Measurements from ENCODE around the gene GIMAP1.
"Not testable (repeated sequence)": the region's sequence is repeated elsewhere in the genome, so short reads cannot be mapped to it uniquely, and the experiment has no call there.

The GIMAP1 gene

GRCh38 chr7:150716368-150716767 lies at the start of gene GIMAP1:
Gene GIMAP1 (plus strand): TSS chr7:150716613. CDS start chr7:150719048, 2,435 bp downstream.
- DNase-seq (ENCODE audit: low spot score) = no peak

GRCh38 chr7:150668472-150668911 lies 47.9 kb upstream of the GIMAP1 start:
- no peak for DNase-seq (ENCODE audit: low spot score)

GRCh38 chr7:150668977-150669376 lies 47.4 kb upstream of the GIMAP1 start:
- no peak for DNase-seq (ENCODE audit: low spot score)

GRCh38 chr7:150671798-150672585 lies 44.4 kb upstream of the GIMAP1 start:
- not testable (repeated sequence) for DNase-seq (ENCODE audit: low spot score)

- DNase-seq (ENCODE audit: low spot score) = no peak
Observed at GRCh38 chr7:150675714-150676113, 40.7 kb upstream of the GIMAP1 start.

- not testable (repeated sequence) for DNase-seq (ENCODE audit: low spot score)
Observed at GRCh38 chr7:150676276-150676675, 40.1 kb upstream of the GIMAP1 start.

GRCh38 chr7:150676854-150677253 lies 39.6 kb upstream of the GIMAP1 start:
- DNase-seq (ENCODE audit: low spot score) = not testable (repeated sequence)

- DNase-seq (ENCODE audit: low spot score) = not testable (repeated sequence)
Observed at GRCh38 chr7:150678601-150679000, 37.8 kb upstream of the GIMAP1 start.

GRCh38 chr7:150680364-150680763 lies 36.0 kb upstream of the GIMAP1 start:
- not testable (repeated sequence) for DNase-seq (ENCODE audit: low spot score)

- DNase-seq (ENCODE audit: low spot score) = no peak
Observed at GRCh38 chr7:150685219-150686029, 31.0 kb upstream of the GIMAP1 start, which contains the start of gene GIMAP2. Gene GIMAP2 (plus strand): TSS chr7:150685706. CDS start chr7:150687060, 1,354 bp downstream.

- no peak for DNase-seq (ENCODE audit: low spot score)
Observed at GRCh38 chr7:150686030-150686631, 30.3 kb upstream of the GIMAP1 start.

GRCh38 chr7:150688630-150689029 lies 27.8 kb upstream of the GIMAP1 start:
- no peak for DNase-seq (ENCODE audit: low spot score)

GRCh38 chr7:150695654-150696053 lies 20.8 kb upstream of the GIMAP1 start:
- no peak for DNase-seq (ENCODE audit: low spot score)

GRCh38 chr7:150703209-150703608 lies 13.2 kb upstream of the GIMAP1 start:
- no peak for DNase-seq (ENCODE audit: low spot score)

- no peak for DNase-seq (ENCODE audit: low spot score)
Observed at GRCh38 chr7:150715293-150715692, 1.1 kb upstream of the GIMAP1 start.

GRCh38 chr7:150715738-150716137 lies 675 bp upstream of the GIMAP1 start:
- DNase-seq (ENCODE audit: low spot score) = no peak

- no peak for DNase-seq (ENCODE audit: low spot score)
Observed at GRCh38 chr7:150716939-150717338, 526 bp downstream of the GIMAP1 start.

GRCh38 chr7:150717814-150718420 lies 1.5 kb downstream of the GIMAP1 start:
- DNase-seq (ENCODE audit: low spot score) = no peak

- no peak for DNase-seq (ENCODE audit: low spot score)
Observed at GRCh38 chr7:150719436-150719835, 3.0 kb downstream of the GIMAP1 start.

GRCh38 chr7:150719960-150720891 lies 3.8 kb downstream of the GIMAP1 start:
- no peak for DNase-seq (ENCODE audit: low spot score)

- no peak for DNase-seq (ENCODE audit: low spot score)
Observed at GRCh38 chr7:150721970-150722373, 5.6 kb downstream of the GIMAP1 start.
